GM12878 (cell line): Measurements from ENCODE around the gene PCK2. TPM values are rescaled to one million over a fixed set of nuclear protein-coding genes. Genes with fewer than 3 reads are reported as not detected.

Experiments used
- ATAC-seq: fragments of 200-7000 bp; cut with Tn5 transposase; 3 replicates; pipeline ENCODE4 v1.9.1; 2020; ENCODE audit warnings: mild to moderate bottlenecking, moderate library complexity
- BruUV-seq: library from RNA; stranded (reverse); fragments of 400-500 nt; replicated peaks from 2 replicates; lab custom pipeline; 2021; lab: Mats Ljungman, UMichigan
- CTCF ChIA-PET: fragments of 300-600 bp; sonication (Branson Sonifier 250); formaldehyde crosslinking; extraction: SDS; loops from one replicate; lab custom pipeline; 2021; ENCODE audit warnings: inconsistent platforms; lab: Yijun Ruan, JAX
- POLR2A ChIA-PET: fragments of 350-600 bp; formaldehyde crosslinking; extraction: SDS; loops from one replicate; lab custom pipeline; 2021; ENCODE audit warnings: inconsistent platforms; lab: Charles Lee
- RAD21 ChIA-PET: fragments of 300-600 bp; sonication (Branson Sonifier 250); formaldehyde crosslinking; loops from one replicate; lab custom pipeline; 2023; ENCODE audit warnings: antibody characterized with exemption; ENCODE audit not compliant: unreplicated experiment; lab: Charles Lee
- SMC1A ChIA-PET: fragments of 300-600 bp; sonication (Branson Sonifier 250); formaldehyde crosslinking; loops from one replicate; lab custom pipeline; 2023; ENCODE audit not compliant: unreplicated experiment, uncharacterized antibody; lab: Charles Lee
- DNase-seq: peaks from one replicate; pipeline ENCODE4 v3.0.0-alpha.2; 2011; ENCODE audit warnings: low read depth, low spot score
- FAIRE-seq: peaks from 3 replicates; lab custom pipeline; 2011; peaks lifted over from hg19 to GRCh38; lab: Jason Lieb, UNC
- H2AFZ ChIP-seq: 2 replicates; pipeline ENCODE4 v1.6.0; 2011; ENCODE audit warnings: low read depth, low read length, control low read depth; ENCODE audit not compliant: control insufficient read depth
- H3K27ac ChIP-seq: 2 replicates; pipeline ENCODE4 v1.5.1; 2011; ENCODE audit warnings: control low read depth; ENCODE audit not compliant: control insufficient read depth, insufficient read depth
- H3K27me3 ChIP-seq, 2 experiments: replicated peaks in 1 of 2; 2 replicates each; pipeline versions ENCODE4 v1.6.0 to v1.6.1; 2011; ENCODE audit warnings: low read length in 1 of 2; ENCODE audit not compliant: control insufficient read depth in 2 of 2, insufficient read depth in 2 of 2
- H3K36me3 ChIP-seq, 2 experiments: 2 replicates each; pipeline ENCODE4 v1.5.1; 2011; ENCODE audit warnings: low read length in 1 of 2; ENCODE audit not compliant: control insufficient read depth in 2 of 2, insufficient read depth in 2 of 2
- H3K4me1 ChIP-seq: 2 replicates; pipeline ENCODE4 v1.6.1; 2011; ENCODE audit warnings: mild to moderate bottlenecking, low read length, moderate library complexity, mixed read lengths; ENCODE audit not compliant: control insufficient read depth, insufficient read depth
- H3K4me2 ChIP-seq: 2 replicates; pipeline ENCODE4 v1.6.0; 2011; ENCODE audit warnings: control low read depth; ENCODE audit not compliant: control insufficient read depth, insufficient read depth
- H3K4me3 ChIP-seq: fragments of 200-600 bp; sonication (generic); 2 replicates; pipeline ENCODE4 v1.5.1; 2016
- H3K79me2 ChIP-seq: 2 replicates; pipeline ENCODE4 v1.6.0; 2011; ENCODE audit warnings: low read length; ENCODE audit not compliant: control insufficient read depth, insufficient read depth
- H3K9ac ChIP-seq: 2 replicates; pipeline ENCODE4 v1.8.0; 2011; ENCODE audit warnings: low read length, control low read depth, mixed read lengths; ENCODE audit not compliant: control insufficient read depth, insufficient read depth
- H3K9me3 ChIP-seq: replicated peaks from 3 replicates; pipeline ENCODE4 v1.5.1; 2011; ENCODE audit warnings: mild to moderate bottlenecking, low read length; ENCODE audit not compliant: control insufficient read depth, insufficient read depth
- H4K20me1 ChIP-seq: 2 replicates; pipeline ENCODE4 v1.6.0; 2011; ENCODE audit not compliant: control insufficient read depth, insufficient read depth
- ASH2L ChIP-seq: fragments of 300-600, 200-600 bp; sonication (generic); IDR thresholded peaks from 2 replicates; pipeline ENCODE4 v1.6.1; 2017; ENCODE audit warnings: low read depth, mild to moderate bottlenecking, borderline replicate concordance
- ATF2 ChIP-seq: IDR thresholded peaks from 2 replicates; pipeline ENCODE4 v1.6.1; 2012; ENCODE audit warnings: low read length, inconsistent platforms
- BMI1 ChIP-seq: fragments of 450-650 bp; IDR thresholded peaks from 2 replicates; pipeline ENCODE4 v1.6.1; 2016; ENCODE audit warnings: mild to moderate bottlenecking, moderate library complexity, borderline replicate concordance
- CEBPB ChIP-seq, 2 experiments: fragments of 150-350 bp in 1 of 2; IDR thresholded peaks; 2 replicates each; pipeline ENCODE4 v1.6.1; 2012 to 2014; ENCODE audit warnings: low read depth in 2 of 2, low read length in 2 of 2, borderline replicate concordance in 1 of 2, inconsistent platforms in 1 of 2
- CREB1 ChIP-seq: IDR thresholded peaks from 2 replicates; pipeline ENCODE4 v1.6.1; 2012; ENCODE audit warnings: low read depth, mild to moderate bottlenecking, inconsistent platforms
- ELK1 ChIP-seq: IDR thresholded peaks from 2 replicates; pipeline ENCODE4 v1.6.1; 2012; ENCODE audit warnings: low read depth, low read length, improper control_type of control experiment
- FOS ChIP-seq: IDR thresholded peaks from 3 replicates; pipeline ENCODE4 v1.6.1; 2011; ENCODE audit warnings: borderline replicate concordance; ENCODE audit not compliant: insufficient read length; ENCODE audit errors: extremely low read depth
- NFXL1 ChIP-seq: fragments of 450-650 bp; IDR thresholded peaks from 2 replicates; pipeline ENCODE4 v1.6.1; 2017; ENCODE audit warnings: antibody characterized with exemption, mild to moderate bottlenecking, borderline replicate concordance
- POU2F2 ChIP-seq: IDR thresholded peaks from 3 replicates; pipeline ENCODE4 v1.6.1; 2011; ENCODE audit warnings: low read depth, mild to moderate bottlenecking, low read length, borderline replicate concordance
- RUNX3 ChIP-seq: IDR thresholded peaks from 2 replicates; pipeline ENCODE4 v1.6.1; 2012; ENCODE audit warnings: low read length, inconsistent platforms
- SMAD1 ChIP-seq: fragments of 450-650 bp; IDR thresholded peaks from 2 replicates; pipeline ENCODE4 v1.6.1; 2018; ENCODE audit warnings: mild to moderate bottlenecking, low read depth; ENCODE audit not compliant: partially characterized antibody
- SMARCA5 ChIP-seq: fragments of 450-650 bp; IDR thresholded peaks from 2 replicates; pipeline ENCODE4 v1.6.1; 2017; ENCODE audit warnings: mild to moderate bottlenecking
- SP1 ChIP-seq: IDR thresholded peaks from one replicate; pipeline ENCODE4 v1.6.1; 2011; ENCODE audit warnings: low read depth, low read length
- TCF3 ChIP-seq: IDR thresholded peaks from 2 replicates; pipeline ENCODE4 v1.6.1; 2012; ENCODE audit warnings: low read depth, mild to moderate bottlenecking, low read length, borderline replicate concordance; ENCODE audit not compliant: insufficient read depth
- YBX1 ChIP-seq: fragments of 450-650 bp; IDR thresholded peaks from 2 replicates; pipeline ENCODE4 v1.6.1; 2016; ENCODE audit warnings: antibody characterized with exemption
- ZNF217 ChIP-seq: fragments of 450-650 bp; IDR thresholded peaks from 2 replicates; pipeline ENCODE4 v1.6.1; 2017; ENCODE audit warnings: antibody characterized with exemption, mild to moderate bottlenecking
- in situ Hi-C: fragments of 300-500 bp; cut with MboI; formaldehyde crosslinking; loops from 9 replicates; pipeline ENCODE4 v1.14.3; 2018; ENCODE audit warnings: mixed read lengths
- intact Hi-C: fragments of 100-400 bp; cut with micrococcal nuclease; formaldehyde crosslinking; loops from one replicate; pipeline ENCODE4 v1.14.2; 2022; ENCODE audit not compliant: unreplicated experiment
- polyA plus RNA-seq, 11 experiments: library from polyadenylated mRNA; depleted of rRNA in 4 of 11; unstranded in 6 of 11; stranded (reverse) in 5 of 11; fragments of >200 nt; fragmentation: Nextera tagmentation in 4 of 11; fragmentation: Illumina TruSeq in 1 of 11; extraction: Ambion mirVana in 4 of 11; extraction: Trizol in 1 of 11; gene quantifications; 1 replicate in 1 of 11; 2 replicates in 10 of 11; pipeline versions ENCODE4 v1.2.1 to v1.2.3, GENCODE V29; 2011 to 2016; ENCODE audit warnings: inconsistent platforms in 2 of 11, missing spikeins in 2 of 11, low read depth in 1 of 11
- total RNA-seq, 4 experiments: library from RNA; depleted of rRNA in 3 of 4; stranded (reverse); fragments of >200 nt in 3 of 4; fragmentation: Illumina TruSeq in 1 of 4; extraction: Trizol in 1 of 4; gene quantifications; 2 replicates each; pipeline versions ENCODE4 v1.2.1 to v1.2.3, GENCODE V29; 2013 to 2021
- TF ChIP-seq, protein P1 (sequence below): IDR thresholded peaks from 2 replicates; pipeline ENCODE4 v1.6.1; 2011; ENCODE audit warnings: borderline replicate concordance, low read depth, mild to moderate bottlenecking, moderate library complexity, mixed read lengths, low read length; ENCODE audit not compliant: insufficient read depth; ENCODE audit errors: extremely low read length

The PCK2 gene
- total and polyA plus RNA-seq, 10 of the 15 experiments (the other 5 are each of a cell fraction or from before 2014, with no cell fraction given) = 6.6 to 110 (median 44.6) TPM

GRCh38 chr14:24123424-24124417 lies 29.6 kb downstream of the PCK2 start (continued):
- no peak for TF ChIP-seq CEBPB (IDR thresholded peaks at IDR 0.05; ENCODE audit: borderline replicate concordance in 1 of 2, low read depth in 2 of 2, low read length in 2 of 2)
- TF ChIP-seq SMARCA5 = no peak
- no peak for TF ChIP-seq FOS
- TF ChIP-seq CREB1 = no peak
- no peak for TF ChIP-seq ATF2
- no peak for TF ChIP-seq TCF3
- no peak for TF ChIP-seq POU2F2
- TF ChIP-seq ASH2L = no peak
- peak; percentile 36; the same call in 1 of the 2 replicates for TF ChIP-seq RUNX3
- TF ChIP-seq SMAD1 = no peak
- TF ChIP-seq, all 136 proteins: peak for 12

DNA sequence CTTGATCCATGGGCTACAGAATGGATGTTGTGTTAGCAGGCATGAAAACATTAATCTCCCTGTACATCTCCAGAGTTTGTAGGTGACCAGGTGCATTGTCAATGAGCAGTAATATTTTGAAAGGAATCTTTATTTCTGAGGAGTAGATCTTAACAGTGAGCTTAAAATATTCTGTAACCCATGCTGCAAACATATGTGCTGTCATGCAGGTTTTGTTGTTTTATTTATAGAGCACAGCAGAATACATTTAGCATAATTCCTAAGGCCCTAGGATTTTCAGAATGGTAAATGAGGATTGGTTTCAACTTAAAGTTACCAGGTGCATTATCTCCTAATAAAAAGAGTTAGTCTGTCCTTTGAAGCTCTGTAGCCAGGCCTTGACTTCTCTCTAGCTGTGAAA lies 32.8 kb downstream of the PCK2 start:
- DNase-seq (no peak), FAIRE-seq (no peak), ATAC-seq (no peak)
- Histone ChIP-seq H3K9me3 (no peaks in the 10 kb centered on the region), H3K36me3 (peaks cover 4 to 5% of the 10 kb centered on the region in 2 experiments; a peak in 3 of 4 replicates), H4K20me1 (no peaks in the 10 kb centered on the region), H3K27me3 (no peaks in the 10 kb centered on the region), H3K27ac (no peak overlapping the region), H3K79me2 (no peaks in the 10 kb centered on the region), H3K4me1 (peaks cover 26% of the 10 kb centered on the region), H3K4me3 (no peak overlapping the region), H3K9ac (no peak overlapping the region), H3K4me2 (no peak overlapping the region), H2AFZ (no peak overlapping the region)
- CTCF ChIA-PET = interaction anchor here (0.8 to 1.5 kb wide), 6 partner anchors 11 to 113 kb away, joined by 3 to 7 read pairs (median 4); partner anchors contain the start of genes IRF9 and MDP1
- SMC1A ChIA-PET = interaction anchor here (1.0 to 6.1 kb wide), 6 partner anchors 8 to 20 kb away, joined by 3 to 47 read pairs (median 4); partner anchors contain the start of genes DCAF11, NRL and PSME1
- RAD21 ChIA-PET = interaction anchor here (1.2 to 2.9 kb wide), 4 partner anchors 9 to 34 kb away, joined by 3 to 16 read pairs (median 8); partner anchors contain the start of genes DCAF11, IRF9, NRL and PSME1
- intact Hi-C loops (no loop called here), in situ Hi-C loops (no loop called here)
- BruUV-seq = no TSS peak
- POLR2A ChIA-PET = interaction anchor here (5.9 to 17.1 kb wide), 2 partner anchors 9 to 11 kb away, joined by 52 to 276 read pairs; partner anchors contain the start of genes DCAF11, EMC9, FITM1 and NRL
- TF ChIP-seq ATF2 = no peak
- TF ChIP-seq TCF3 = no peak
- TF ChIP-seq ELK1 = no peak
- no peak for TF ChIP-seq BMI1
- TF ChIP-seq SP1 = no peak
- no peak for TF ChIP-seq ZNF217
- TF ChIP-seq, protein P1, sequence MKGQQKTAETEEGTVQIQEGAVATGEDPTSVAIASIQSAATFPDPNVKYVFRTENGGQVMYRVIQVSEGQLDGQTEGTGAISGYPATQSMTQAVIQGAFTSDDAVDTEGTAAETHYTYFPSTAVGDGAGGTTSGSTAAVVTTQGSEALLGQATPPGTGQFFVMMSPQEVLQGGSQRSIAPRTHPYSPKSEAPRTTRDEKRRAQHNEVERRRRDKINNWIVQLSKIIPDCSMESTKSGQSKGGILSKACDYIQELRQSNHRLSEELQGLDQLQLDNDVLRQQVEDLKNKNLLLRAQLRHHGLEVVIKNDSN = no peak
- TF ChIP-seq NFXL1 = no peak
- TF ChIP-seq YBX1 = no peak
